Bronchial epithelial cell (primary cell): Measurements from ENCODE around the gene LIPG. TPM values are rescaled to one million over a fixed set of nuclear protein-coding genes. Genes with fewer than 3 reads are reported as not detected.
A peak's percentile ranks its signal among the peaks of the same experiment; 100 is the strongest.

Experiments used
- DNase-seq: peaks from one replicate; pipeline ENCODE4 v3.0.0-alpha.2; 2010; ENCODE audit warnings: low read depth
- FAIRE-seq: peaks from 2 replicates; lab custom pipeline; 2011; peaks lifted over from hg19 to GRCh38; lab: Jason Lieb, UNC
- H3K27me3 ChIP-seq: 2 replicates; pipeline ENCODE4 v1.5.1; 2011; ENCODE audit warnings: low read length; ENCODE audit not compliant: control insufficient read depth, insufficient read depth
- H3K36me3 ChIP-seq: 2 replicates; pipeline ENCODE4 v1.5.1; 2011; ENCODE audit warnings: low read length; ENCODE audit not compliant: control insufficient read depth, insufficient read depth
- H3K4me3 ChIP-seq: 2 replicates; pipeline ENCODE4 v1.5.1; 2011; ENCODE audit warnings: mild to moderate bottlenecking, low read depth, low read length, control low read depth
- total RNA-seq: library from RNA; depleted of rRNA; stranded (reverse); fragments of >200 nt; gene quantifications from 2 replicates; pipeline ENCODE4 v1.2.1, GENCODE V29; 2014
- TF ChIP-seq, protein P1 (sequence below): IDR thresholded peaks from 2 replicates; pipeline ENCODE4 v1.5.1; 2011; ENCODE audit warnings: mild to moderate bottlenecking, moderate library complexity, low read length, control low read depth, inconsistent platforms; ENCODE audit not compliant: insufficient read depth, severe bottlenecking

LIPG gene
- total RNA-seq, 1 donor from 2014 or later, result 9.5 TPM

DNA sequence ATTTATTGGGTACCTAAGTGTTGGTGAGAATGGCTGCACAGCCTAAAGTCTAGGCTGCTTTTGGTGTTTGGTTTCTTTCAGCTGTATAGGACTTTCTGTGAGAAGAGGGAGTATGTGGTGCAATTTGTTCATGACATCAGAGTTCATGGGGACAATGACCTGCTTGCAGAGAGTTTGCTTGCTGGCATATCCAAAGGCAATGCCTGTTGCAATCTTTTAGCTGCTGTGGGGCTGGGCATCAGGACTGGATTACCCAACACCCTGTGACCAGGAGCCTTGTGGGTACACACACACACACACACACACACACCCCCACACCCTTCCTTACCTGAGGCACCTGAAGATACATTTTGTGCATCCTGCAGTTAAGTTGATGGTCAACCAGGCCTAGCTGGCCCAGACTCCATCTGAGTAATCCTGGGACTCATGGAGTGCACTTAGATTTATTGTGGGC, 68.4 kb downstream of the LIPG start:
- no peak overlapping the region for H3K4me3 ChIP-seq
- FAIRE-seq (no peak), DNase-seq (peak; percentile 31)
- H3K36me3 ChIP-seq, result no peaks in the 10 kb centered on the region
- TF ChIP-seq, protein P1, sequence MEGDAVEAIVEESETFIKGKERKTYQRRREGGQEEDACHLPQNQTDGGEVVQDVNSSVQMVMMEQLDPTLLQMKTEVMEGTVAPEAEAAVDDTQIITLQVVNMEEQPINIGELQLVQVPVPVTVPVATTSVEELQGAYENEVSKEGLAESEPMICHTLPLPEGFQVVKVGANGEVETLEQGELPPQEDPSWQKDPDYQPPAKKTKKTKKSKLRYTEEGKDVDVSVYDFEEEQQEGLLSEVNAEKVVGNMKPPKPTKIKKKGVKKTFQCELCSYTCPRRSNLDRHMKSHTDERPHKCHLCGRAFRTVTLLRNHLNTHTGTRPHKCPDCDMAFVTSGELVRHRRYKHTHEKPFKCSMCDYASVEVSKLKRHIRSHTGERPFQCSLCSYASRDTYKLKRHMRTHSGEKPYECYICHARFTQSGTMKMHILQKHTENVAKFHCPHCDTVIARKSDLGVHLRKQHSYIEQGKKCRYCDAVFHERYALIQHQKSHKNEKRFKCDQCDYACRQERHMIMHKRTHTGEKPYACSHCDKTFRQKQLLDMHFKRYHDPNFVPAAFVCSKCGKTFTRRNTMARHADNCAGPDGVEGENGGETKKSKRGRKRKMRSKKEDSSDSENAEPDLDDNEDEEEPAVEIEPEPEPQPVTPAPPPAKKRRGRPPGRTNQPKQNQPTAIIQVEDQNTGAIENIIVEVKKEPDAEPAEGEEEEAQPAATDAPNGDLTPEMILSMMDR, result no peak
- no peaks in the 10 kb centered on the region for H3K27me3 ChIP-seq

DNA sequence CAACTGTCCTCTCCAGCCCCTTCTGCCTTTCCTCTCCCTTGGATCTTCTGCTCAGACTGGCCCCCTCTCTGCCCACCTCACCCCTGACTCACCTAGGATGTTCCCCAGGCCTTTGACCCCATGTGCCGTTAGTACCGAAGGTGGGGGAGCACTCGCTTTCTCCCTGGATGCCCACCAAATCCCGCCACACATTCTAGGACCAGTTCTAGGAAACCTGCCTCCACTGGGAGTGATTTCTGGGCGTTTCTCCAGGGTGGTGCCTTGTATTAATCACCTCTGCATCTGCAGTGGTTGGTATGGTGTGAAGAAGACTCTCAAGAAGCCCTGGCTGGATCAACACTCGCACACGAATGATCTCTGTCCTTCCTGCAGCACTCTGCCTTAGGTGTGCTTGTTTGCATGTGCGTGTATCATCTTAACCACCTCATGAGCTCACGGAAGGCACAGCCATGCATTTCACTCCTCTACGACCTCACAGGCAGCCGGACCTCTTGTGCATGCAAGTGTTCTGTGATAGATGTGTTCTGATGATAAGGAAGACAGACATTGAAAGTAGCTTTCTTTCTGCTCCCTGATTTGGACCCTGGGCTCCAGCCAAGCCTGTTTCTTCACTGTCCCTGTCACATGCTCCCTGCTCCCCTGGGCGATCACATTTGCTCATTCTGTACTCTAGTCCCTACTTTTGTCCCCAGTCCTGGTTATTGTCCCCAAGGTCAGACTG, 69.4 kb downstream of the LIPG start:
- TF ChIP-seq, protein P1, result no peak
- H3K4me3 ChIP-seq, result no peak overlapping the region
- peak; percentile 60 for FAIRE-seq

DNA sequence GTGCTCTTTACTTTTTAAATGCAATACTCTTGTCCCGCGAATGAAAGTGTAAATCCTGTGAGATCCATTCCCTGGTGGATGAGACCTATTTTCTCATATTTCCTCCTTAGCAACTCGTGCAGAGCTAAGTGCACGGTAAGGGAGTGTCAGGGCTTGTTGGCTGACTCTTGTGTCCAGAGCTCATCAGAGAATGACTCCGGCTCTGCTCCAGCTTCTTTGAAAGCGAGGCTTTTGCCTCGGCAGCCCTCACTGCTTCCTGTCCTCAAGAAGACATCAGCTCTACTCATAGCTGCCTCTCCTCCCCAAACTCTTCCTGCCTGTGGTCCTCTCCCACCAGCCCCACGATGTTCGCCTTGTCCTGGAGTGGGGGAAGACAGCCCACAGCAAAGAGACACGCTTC, 70.7 kb downstream of the LIPG start:
- Histone ChIP-seq H3K36me3 (no peaks in the 10 kb centered on the region), H3K4me3 (no peak overlapping the region), H3K27me3 (no peaks in the 10 kb centered on the region)
- FAIRE-seq (peak; percentile 62), DNase-seq (peak; percentile 51)
- TF ChIP-seq, protein P1, result no peak

More for the DNA sequence above, 69.4 kb downstream of the LIPG start:
- no peaks in the 10 kb centered on the region for H3K27me3 ChIP-seq
- H3K36me3 ChIP-seq, result no peaks in the 10 kb centered on the region
- no peak for DNase-seq

DNA sequence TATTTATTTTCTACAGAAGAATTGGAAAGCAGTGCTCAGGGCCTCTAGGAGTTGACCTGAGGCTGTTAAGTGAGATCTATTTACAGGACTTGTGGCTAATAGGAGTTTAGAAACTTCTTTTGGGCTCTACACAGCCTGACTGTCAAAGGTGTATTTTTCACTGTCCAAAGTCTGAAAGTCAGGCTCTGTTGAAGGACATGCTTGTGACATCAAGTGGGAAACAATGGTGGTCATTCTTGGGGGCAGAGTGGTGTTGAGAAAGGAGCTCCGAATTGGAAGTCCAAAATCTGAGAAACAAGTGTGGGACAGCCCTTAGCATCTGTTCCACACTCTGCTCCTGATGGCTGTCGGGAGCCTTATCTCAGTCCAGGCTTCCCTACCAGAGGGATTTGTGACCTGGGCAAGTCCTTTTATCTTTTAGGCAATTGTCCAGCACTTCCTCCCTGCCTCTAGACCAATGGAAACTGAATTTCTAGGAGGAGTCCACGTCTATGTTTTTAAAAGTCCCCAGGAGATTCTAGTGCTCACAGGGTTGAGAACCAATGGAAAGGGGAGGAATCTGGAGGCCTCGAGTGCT, 76.4 kb downstream of the LIPG start:
- Histone ChIP-seq H3K4me3 (no peak overlapping the region), H3K27me3 (no peaks in the 10 kb centered on the region), H3K36me3 (no peaks in the 10 kb centered on the region)
- TF ChIP-seq, protein P1, result no peak
- DNase-seq (no peak), FAIRE-seq (no peak)

DNA sequence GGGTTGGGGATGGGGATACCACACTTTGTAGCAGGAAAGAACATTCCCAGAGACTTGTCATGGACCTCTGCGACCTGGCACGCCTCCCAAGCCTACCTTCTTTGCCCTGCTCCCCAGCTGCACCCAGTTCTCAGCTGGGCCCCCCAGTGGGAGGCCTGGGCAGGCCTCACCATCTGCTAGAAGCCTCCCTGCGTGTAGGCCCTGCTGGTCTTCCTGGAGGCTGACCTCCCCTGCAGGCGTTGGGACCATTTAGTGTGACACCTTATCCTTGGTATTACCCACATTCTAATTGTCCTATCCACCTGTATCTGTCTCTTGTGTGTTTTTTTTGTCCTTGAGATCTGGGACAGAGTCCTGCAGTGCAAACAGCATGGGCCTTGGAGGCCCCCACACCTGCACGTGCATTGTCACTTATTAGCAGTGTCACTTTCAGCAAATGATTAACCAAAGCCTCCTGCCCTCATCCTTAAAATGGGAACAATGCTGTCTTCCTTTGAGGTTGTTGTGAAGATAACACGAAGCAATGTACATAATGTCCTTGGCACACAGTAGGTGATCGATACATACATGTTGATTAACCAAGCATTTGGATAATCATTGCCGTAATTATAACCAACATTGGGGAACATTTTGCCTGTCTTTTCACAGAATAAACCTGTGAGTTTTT, 77.2 kb downstream of the LIPG start:
- Histone ChIP-seq H3K4me3 (no peak overlapping the region), H3K27me3 (no peaks in the 10 kb centered on the region), H3K36me3 (no peaks in the 10 kb centered on the region)
- TF ChIP-seq, protein P1, result no peak
- DNase-seq (no peak), FAIRE-seq (no peak)
